Fibroblast of the aortic adventitia (primary cell): ENCODE results near the gene CYP1A2. TPM values are rescaled to one million over a fixed set of nuclear protein-coding genes. Genes with fewer than 3 reads are reported as not detected.

Experiments used
- DNase-seq: peaks from one replicate; pipeline ENCODE4 v3.0.0-alpha.2; 2010; ENCODE audit warnings: low read depth
- H3K4me3 ChIP-seq: 2 replicates; pipeline ENCODE4 v1.5.1; 2011; ENCODE audit warnings: low read depth, mild to moderate bottlenecking, control low read depth, low read length, moderate library complexity
- CTCF ChIP-seq: IDR thresholded peaks from 2 replicates; pipeline ENCODE4 v1.5.1; 2011; ENCODE audit warnings: mild to moderate bottlenecking, low read length, control low read depth, inconsistent platforms; ENCODE audit not compliant: insufficient read depth
- total RNA-seq: library from RNA; depleted of rRNA; stranded (reverse); fragments of >200 nt; gene quantifications from 2 replicates; pipeline ENCODE4 v1.2.3, GENCODE V29; 2012; ENCODE audit warnings: low replicate concordance

Gene CYP1A2
- total RNA-seq, 1 donor = not detected

- DNase-seq = no peak
- H3K4me3 ChIP-seq = no peak overlapping the region
- no peak for TF ChIP-seq CTCF
Measured at GRCh38 chr15:74789741-74790079, 41.1 kb downstream of the CYP1A2 start.

GRCh38 chr15:74790080-74790916 is 41.7 kb downstream of the CYP1A2 start:
- DNase-seq = peak; percentile 67
- no peak overlapping the region for H3K4me3 ChIP-seq
- no peak for TF ChIP-seq CTCF

GRCh38 chr15:74791007-74791406 is 42.4 kb downstream of the CYP1A2 start:
- H3K4me3 ChIP-seq = no peak overlapping the region
- no peak for DNase-seq
- no peak for TF ChIP-seq CTCF

- no peak overlapping the region for H3K4me3 ChIP-seq
- no peak for TF ChIP-seq CTCF
- no peak for DNase-seq
Measured at GRCh38 chr15:74791667-74792066, 43.0 kb downstream of the CYP1A2 start.

GRCh38 chr15:74792227-74793016 is 43.8 kb downstream of the CYP1A2 start:
- no peak for TF ChIP-seq CTCF
- no peak overlapping the region for H3K4me3 ChIP-seq
- DNase-seq = no peak

- no peak for DNase-seq
- no peak for TF ChIP-seq CTCF
Measured at GRCh38 chr15:74793135-74794028, 44.7 kb downstream of the CYP1A2 start.

More at GRCh38 chr15:74793135-74794028, 44.7 kb downstream of the CYP1A2 start:
- H3K4me3 ChIP-seq = no peak overlapping the region
